ENCODE data around the gene CAMK4.

- TF ChIP-seq CTCF (IDR thresholded peaks at IDR 0.05) (no peak), POLR2A (IDR thresholded peaks at IDR 0.05) (no peak)
These were observed 262.7 kb downstream of the CAMK4 start for GRCh38 chr5:111486926-111487325.
